SK-N-SH (cell line): ENCODE results near the gene HOXB5. TPM values are rescaled to one million over a fixed set of nuclear protein-coding genes. Genes with fewer than 3 reads are reported as not detected.

Experiments used
- CTCF ChIA-PET: fragments of 300-600, 350-600 bp; formaldehyde crosslinking; extraction: SDS; loops from one replicate; lab custom pipeline; 2021; lab: Yijun Ruan, JAX
- POLR2A ChIA-PET: fragments of 350-600 bp; sonication (Branson Sonifier 250); formaldehyde crosslinking; extraction: SDS; loops from one replicate; lab custom pipeline; 2020; ENCODE audit warnings: antibody characterized with exemption, inconsistent platforms; lab: Yijun Ruan, JAX
- DNase-seq: peaks from one replicate; pipeline ENCODE4 v3.0.0; 2012
- H2AFZ ChIP-seq: fragments of 200-600 bp; sonication (generic); 2 replicates; pipeline ENCODE4 v1.8.1; 2016; ENCODE audit warnings: antibody characterized with exemption, mild to moderate bottlenecking, low read depth
- H3F3A ChIP-seq: fragments of 200-600 bp; sonication (generic); replicated peaks from 2 replicates; pipeline ENCODE3; 2016; ENCODE audit warnings: antibody characterized with exemption, mild to moderate bottlenecking; ENCODE audit not compliant: insufficient read depth
- H3K27ac ChIP-seq, 2 experiments: fragments of 200-500 bp in 1 of 2; fragments of 200-600 bp in 1 of 2; sonication (Bioruptor generic) in 1 of 2; sonication (generic), shearing (Covaris generic) in 1 of 2; 2 replicates each; pipeline versions ENCODE4 v1.5.1 to v1.6.1; 2014 to 2016; ENCODE audit warnings: low read depth in 2 of 2, inconsistent platforms in 1 of 2, low read length in 1 of 2, mild to moderate bottlenecking in 1 of 2, mixed read lengths in 1 of 2
- H3K27me3 ChIP-seq: fragments of 200-600 bp; sonication (generic), shearing (Covaris generic); 2 replicates; pipeline ENCODE4 v1.6.1; 2016; ENCODE audit warnings: mixed run types; ENCODE audit not compliant: insufficient read depth
- H3K36me3 ChIP-seq, 2 experiments: fragments of 200-500 bp in 1 of 2; fragments of 200-600 bp in 1 of 2; sonication (Bioruptor generic) in 1 of 2; sonication (generic) in 1 of 2; replicated peaks in 1 of 2; 2 replicates each; pipeline versions ENCODE3 to v1.5.1; 2014 to 2016; ENCODE audit warnings: low read length in 1 of 2, mild to moderate bottlenecking in 1 of 2; ENCODE audit not compliant: insufficient read depth in 2 of 2, control insufficient read depth in 1 of 2
- H3K4me1 ChIP-seq, 2 experiments: fragments of 200-500 bp in 1 of 2; fragments of 200-600 bp in 1 of 2; sonication (Bioruptor generic) in 1 of 2; sonication (generic), shearing (Covaris generic) in 1 of 2; 2 replicates each; pipeline versions ENCODE4 v1.5.1 to v1.6.1; 2014 to 2016; ENCODE audit warnings: low read depth in 1 of 2, low read length in 1 of 2, mixed run types in 1 of 2; ENCODE audit not compliant: insufficient read depth in 2 of 2, control insufficient read depth in 1 of 2
- H3K4me2 ChIP-seq: fragments of 200-600 bp; sonication (generic), shearing (Covaris generic); 2 replicates; pipeline ENCODE4 v1.6.1; 2017; ENCODE audit warnings: mixed run types
- H3K4me3 ChIP-seq, 2 experiments: fragments of 200-500 bp in 1 of 2; fragments of 200-600 bp in 1 of 2; sonication (Bioruptor generic) in 1 of 2; sonication (generic), shearing (Covaris generic) in 1 of 2; 2 replicates each; pipeline versions ENCODE4 v1.5.1 to v1.8.1; 2014 to 2016; ENCODE audit warnings: low read depth in 2 of 2, inconsistent platforms in 1 of 2, low read length in 1 of 2, mild to moderate bottlenecking in 1 of 2, mixed read lengths in 1 of 2, moderate library complexity in 1 of 2
- H3K79me2 ChIP-seq: fragments of 200-600 bp; sonication (generic); 2 replicates; pipeline ENCODE4 v1.8.1; 2017; ENCODE audit warnings: mild to moderate bottlenecking; ENCODE audit not compliant: insufficient read depth
- H3K9ac ChIP-seq: fragments of 200-600 bp; sonication (generic); 2 replicates; pipeline ENCODE4 v1.6.1; 2017; ENCODE audit warnings: mixed run types
- H3K9me2 ChIP-seq: fragments of 200-600 bp; sonication (generic); 2 replicates; pipeline ENCODE4 v1.6.1; 2017; ENCODE audit warnings: mixed run types
- H3K9me3 ChIP-seq: fragments of 200-600 bp; sonication (generic); 2 replicates; pipeline ENCODE4 v1.6.1; 2017; ENCODE audit warnings: mixed run types, mild to moderate bottlenecking, moderate library complexity
- H4K20me1 ChIP-seq: fragments of 200-600 bp; sonication (generic); 2 replicates; pipeline ENCODE4 v1.6.1; 2017; ENCODE audit warnings: mild to moderate bottlenecking, mixed run types; ENCODE audit not compliant: insufficient read depth
- CHD2 ChIP-seq: fragments of 150-350 bp; IDR thresholded peaks from 2 replicates; pipeline ENCODE4 v1.6.1; 2018; ENCODE audit warnings: low read length; ENCODE audit not compliant: partially characterized antibody
- CTCF ChIP-seq: fragments of 200-600 bp; sonication (generic); IDR thresholded peaks from 2 replicates; pipeline ENCODE4 v1.6.1; 2017; ENCODE audit warnings: antibody characterized with exemption, mild to moderate bottlenecking, moderate library complexity
- ELF1 ChIP-seq: IDR thresholded peaks from 2 replicates; pipeline ENCODE4 v1.4.0; 2012
- IRF3 ChIP-seq: fragments of 150-350 bp; IDR thresholded peaks from 2 replicates; pipeline ENCODE4 v1.6.1; 2016; ENCODE audit warnings: mild to moderate bottlenecking, low read depth, low read length
- JUND ChIP-seq: IDR thresholded peaks from 2 replicates; pipeline ENCODE4 v1.4.0; 2012
- MAX ChIP-seq: IDR thresholded peaks from 2 replicates; pipeline ENCODE4 v1.4.0; 2012; ENCODE audit warnings: low read depth
- MEF2A ChIP-seq: IDR thresholded peaks from 2 replicates; pipeline ENCODE4 v1.4.0; 2012; ENCODE audit warnings: low read depth, borderline replicate concordance
- MXI1 ChIP-seq: IDR thresholded peaks from 2 replicates; pipeline ENCODE4 v1.6.1; 2012; ENCODE audit warnings: mild to moderate bottlenecking, low read depth, low read length, improper control_type of control experiment
- NRF1 ChIP-seq: IDR thresholded peaks from 2 replicates; pipeline ENCODE4 v1.6.1; 2012; ENCODE audit warnings: low read depth, mild to moderate bottlenecking, low read length
- PBX3 ChIP-seq: IDR thresholded peaks from 2 replicates; pipeline ENCODE4; 2012
- RCOR1 ChIP-seq: fragments of 150-350 bp; IDR thresholded peaks from 2 replicates; pipeline ENCODE4 v1.6.1; 2017; ENCODE audit warnings: antibody characterized with exemption, low read length
- REST ChIP-seq: IDR thresholded peaks from 2 replicates; pipeline ENCODE4 v1.6.1; 2012; ENCODE audit warnings: mild to moderate bottlenecking, low read depth, low read length, moderate library complexity
- SIN3A ChIP-seq: IDR thresholded peaks from 2 replicates; pipeline ENCODE4 v1.6.1; 2012; ENCODE audit warnings: low read depth, mild to moderate bottlenecking, low read length, moderate library complexity, borderline replicate concordance
- ZBTB33 ChIP-seq: IDR thresholded peaks from 2 replicates; pipeline ENCODE4 v1.4.0; 2012; ENCODE audit warnings: low read depth, borderline replicate concordance
- WGBS: methylation state at CpG from one replicate; pipeline ENCODE4 v1.1.6; 2017; ENCODE audit warnings: low lambda C conversion rate; 5-methylcytosine and 5-hydroxymethylcytosine counted together
- polyA plus RNA-seq, 3 experiments: library from polyadenylated mRNA; depleted of rRNA; stranded (reverse); fragments of >200 nt; gene quantifications; 2 replicates each; pipeline ENCODE4 v1.2.3, GENCODE V29; 2012

Gene HOXB5
- polyA plus RNA-seq, 1 of the 3 experiments (the other 2 are of a cell fraction) = not detected

- TF ChIP-seq RCOR1 (no peak), SIN3A (no peak), ELF1 (no peak)
- Histone ChIP-seq H2AFZ (no peak overlapping the region), H3K9me3 (no peaks in the 10 kb centered on the region), H3K4me1 (no peaks in the 10 kb centered on the region; a peak in 1 of 4 replicates), H3K9ac (no peak overlapping the region), H3K4me2 (no peak overlapping the region), H4K20me1 (peaks cover 5% of the 10 kb centered on the region; the same call in 1 of the 2 replicates), H3K27me3 (peaks cover 99% of the 10 kb centered on the region), H3K9me2 (no peaks in the 10 kb centered on the region), H3K79me2 (no peaks in the 10 kb centered on the region), H3K27ac (no peak overlapping the region), H3F3A (no peaks in the 10 kb centered on the region), H3K36me3 (no peaks in the 10 kb centered on the region), H3K4me3 (no peak overlapping the region)
- no peak for DNase-seq
- ChIA-PET CTCF (interaction anchor here (0.9 to 1.7 kb wide), 8 partner anchors 8 to 594 kb away, joined by 3 to 8 read pairs (median 3); partner anchors contain the start of gene HOXB5), POLR2A (no interaction called here)
Measured at GRCh38 chr17:48609033-48609432, 15.5 kb upstream of the HOXB5 start.

- no peaks in the 10 kb centered on the region; a peak in 1 of 4 replicates for H3K4me1 ChIP-seq
- no peak for DNase-seq
- no peak overlapping the region for H2AFZ ChIP-seq
- WGBS = 71% methylated on average over 1 of the region's 1 CpG
- no peaks in the 10 kb centered on the region for H3K79me2 ChIP-seq
- no peaks in the 10 kb centered on the region for H3K36me3 ChIP-seq
- no peak overlapping the region for H3K27ac ChIP-seq
- no peak for TF ChIP-seq MEF2A
- no peak for TF ChIP-seq PBX3
- no peak for TF ChIP-seq IRF3
- TF ChIP-seq CHD2 = no peak
- no peak for TF ChIP-seq REST
- TF ChIP-seq CTCF = no peak
- TF ChIP-seq NRF1 = no peak
- TF ChIP-seq JUND = no peak
- TF ChIP-seq ZBTB33 = no peak
- no peak for TF ChIP-seq ELF1
- TF ChIP-seq MXI1 = no peak
- TF ChIP-seq MAX = no peak
- H3K9me3 ChIP-seq = no peaks in the 10 kb centered on the region
- H3K9me2 ChIP-seq = no peaks in the 10 kb centered on the region
- no peak overlapping the region for H3K4me2 ChIP-seq
- H3K4me3 ChIP-seq = no peak overlapping the region
- peaks cover 99% of the 10 kb centered on the region for H3K27me3 ChIP-seq
- POLR2A ChIA-PET = no interaction called here
- H3K9ac ChIP-seq = no peak overlapping the region
- no peaks in the 10 kb centered on the region for H3F3A ChIP-seq
- CTCF ChIA-PET = interaction anchor here (0.9 to 1.9 kb wide), 6 partner anchors 49 to 594 kb away, joined by 3 to 6 read pairs (median 4); no protein-coding TSS in a partner anchor
- H4K20me1 ChIP-seq = peaks cover 5% of the 10 kb centered on the region; the same call in 1 of the 2 replicates
Measured at GRCh38 chr17:48608494-48608834, 14.9 kb upstream of the HOXB5 start.
